ENCODE results near the gene RAB11A.

Gene RAB11A

GRCh38 chr15:65926459-65926858 is 57.2 kb downstream of the RAB11A start:
- DNase-seq (ENCODE audit: low spot score in 2 of 2) (no peak), ATAC-seq (replicated peaks; ENCODE audit: extremely low read depth, poor library complexity, severe bottlenecking) (no peak)
- no peak overlapping the region for H3K27ac Mint-ChIP-seq (ENCODE audit: low read depth)
- H3K27me3 Mint-ChIP-seq = no peaks in the 10 kb centered on the region
- no peaks in the 10 kb centered on the region for H3K9me3 Mint-ChIP-seq
- H3K4me1 Mint-ChIP-seq = no peaks in the 10 kb centered on the region
- no peaks in the 10 kb centered on the region for H3K36me3 Mint-ChIP-seq (ENCODE audit: insufficient read depth)
- no peak overlapping the region for H3K4me3 Mint-ChIP-seq

GRCh38 chr15:65926899-65927298 is 57.6 kb downstream of the RAB11A start:
- no peaks in the 10 kb centered on the region for H3K27me3 Mint-ChIP-seq
- ATAC-seq (replicated peaks; ENCODE audit: extremely low read depth, poor library complexity, severe bottlenecking) (no peak), DNase-seq (ENCODE audit: low spot score in 2 of 2) (no peak)
- no peak overlapping the region for H3K27ac Mint-ChIP-seq (ENCODE audit: low read depth)
- H3K36me3 Mint-ChIP-seq (ENCODE audit: insufficient read depth) = no peaks in the 10 kb centered on the region
- H3K9me3 Mint-ChIP-seq = no peaks in the 10 kb centered on the region
- no peaks in the 10 kb centered on the region for H3K4me1 Mint-ChIP-seq
- H3K4me3 Mint-ChIP-seq = no peak overlapping the region

- Mint-ChIP-seq H3K9me3 (no peaks in the 10 kb centered on the region), H3K4me1 (no peaks in the 10 kb centered on the region), H3K27ac (ENCODE audit: low read depth) (no peak overlapping the region), H3K27me3 (no peaks in the 10 kb centered on the region), H3K4me3 (no peak overlapping the region), H3K36me3 (ENCODE audit: insufficient read depth) (no peaks in the 10 kb centered on the region)
- DNase-seq (ENCODE audit: low spot score in 2 of 2) = no peak
- ATAC-seq (replicated peaks; ENCODE audit: extremely low read depth, poor library complexity, severe bottlenecking) = no peak
Observed at GRCh38 chr15:65927545-65927944, 58.3 kb downstream of the RAB11A start.

- Mint-ChIP-seq H3K36me3 (ENCODE audit: insufficient read depth) (no peaks in the 10 kb centered on the region), H3K27me3 (no peaks in the 10 kb centered on the region), H3K9me3 (no peaks in the 10 kb centered on the region), H3K4me3 (no peak overlapping the region), H3K27ac (ENCODE audit: low read depth) (no peak overlapping the region), H3K4me1 (no peaks in the 10 kb centered on the region)
- ATAC-seq (replicated peaks; ENCODE audit: extremely low read depth, poor library complexity, severe bottlenecking) (no peak), DNase-seq (ENCODE audit: low spot score in 2 of 2) (no peak)
Observed at GRCh38 chr15:65929573-65929972, 60.3 kb downstream of the RAB11A start.

GRCh38 chr15:65930134-65930533 is 60.8 kb downstream of the RAB11A start:
- Mint-ChIP-seq H3K4me3 (no peak overlapping the region), H3K27me3 (no peaks in the 10 kb centered on the region), H3K36me3 (ENCODE audit: insufficient read depth) (no peaks in the 10 kb centered on the region), H3K4me1 (no peaks in the 10 kb centered on the region), H3K27ac (ENCODE audit: low read depth) (no peak overlapping the region), H3K9me3 (no peaks in the 10 kb centered on the region)
- DNase-seq (ENCODE audit: low spot score in 2 of 2) (no peak), ATAC-seq (replicated peaks; ENCODE audit: extremely low read depth, poor library complexity, severe bottlenecking) (no peak)

- Mint-ChIP-seq H3K4me1 (no peaks in the 10 kb centered on the region), H3K27me3 (no peaks in the 10 kb centered on the region), H3K9me3 (no peaks in the 10 kb centered on the region), H3K27ac (ENCODE audit: low read depth) (no peak overlapping the region), H3K4me3 (no peak overlapping the region), H3K36me3 (ENCODE audit: insufficient read depth) (no peaks in the 10 kb centered on the region)
- ATAC-seq (replicated peaks; ENCODE audit: extremely low read depth, poor library complexity, severe bottlenecking) (no peak), DNase-seq (ENCODE audit: low spot score in 2 of 2) (no peak)
Observed at GRCh38 chr15:65931221-65931620, 61.9 kb downstream of the RAB11A start.

GRCh38 chr15:65935391-65935790 is 66.1 kb downstream of the RAB11A start:
- Mint-ChIP-seq H3K9me3 (no peaks in the 10 kb centered on the region), H3K36me3 (ENCODE audit: insufficient read depth) (no peaks in the 10 kb centered on the region), H3K4me3 (no peak overlapping the region), H3K4me1 (no peaks in the 10 kb centered on the region), H3K27me3 (no peaks in the 10 kb centered on the region), H3K27ac (ENCODE audit: low read depth) (no peak overlapping the region)
- ATAC-seq (replicated peaks; ENCODE audit: extremely low read depth, poor library complexity, severe bottlenecking) = no peak
- no peak for DNase-seq (ENCODE audit: low spot score in 2 of 2)

GRCh38 chr15:65936282-65936681 is 67.0 kb downstream of the RAB11A start:
- H3K27me3 Mint-ChIP-seq = no peaks in the 10 kb centered on the region
- H3K9me3 Mint-ChIP-seq = no peaks in the 10 kb centered on the region

GRCh38 chr15:65937054-65937453 is 67.8 kb downstream of the RAB11A start:
- ATAC-seq (replicated peaks; ENCODE audit: extremely low read depth, poor library complexity, severe bottlenecking) (no peak), DNase-seq (ENCODE audit: low spot score in 2 of 2) (no peak)
- H3K27ac Mint-ChIP-seq (ENCODE audit: low read depth) = no peak overlapping the region
- no peaks in the 10 kb centered on the region for H3K9me3 Mint-ChIP-seq
- no peaks in the 10 kb centered on the region for H3K36me3 Mint-ChIP-seq (ENCODE audit: insufficient read depth)
- H3K27me3 Mint-ChIP-seq = no peaks in the 10 kb centered on the region
- peaks cover under 1% of the 10 kb centered on the region for H3K4me1 Mint-ChIP-seq
- no peak overlapping the region for H3K4me3 Mint-ChIP-seq

More at GRCh38 chr15:65936282-65936681, 67.0 kb downstream of the RAB11A start:
- no peaks in the 10 kb centered on the region for H3K4me1 Mint-ChIP-seq
- H3K36me3 Mint-ChIP-seq (ENCODE audit: insufficient read depth) = no peaks in the 10 kb centered on the region
- no peak overlapping the region for H3K27ac Mint-ChIP-seq (ENCODE audit: low read depth)
- no peak for DNase-seq (ENCODE audit: low spot score in 2 of 2)
- ATAC-seq (replicated peaks; ENCODE audit: extremely low read depth, poor library complexity, severe bottlenecking) = no peak
- no peak overlapping the region for H3K4me3 Mint-ChIP-seq

GRCh38 chr15:65937476-65937875 is 68.2 kb downstream of the RAB11A start:
- Mint-ChIP-seq H3K9me3 (no peaks in the 10 kb centered on the region), H3K4me1 (peaks cover 5% of the 10 kb centered on the region), H3K36me3 (ENCODE audit: insufficient read depth) (no peaks in the 10 kb centered on the region), H3K27ac (ENCODE audit: low read depth) (no peak overlapping the region), H3K27me3 (no peaks in the 10 kb centered on the region), H3K4me3 (no peak overlapping the region)
- DNase-seq (ENCODE audit: low spot score in 2 of 2) (no peak), ATAC-seq (replicated peaks; ENCODE audit: extremely low read depth, poor library complexity, severe bottlenecking) (no peak)

- no peaks in the 10 kb centered on the region for H3K9me3 Mint-ChIP-seq
- ATAC-seq (replicated peaks; ENCODE audit: extremely low read depth, poor library complexity, severe bottlenecking) (no peak), DNase-seq (ENCODE audit: low spot score in 2 of 2) (no peak)
- peaks cover 6% of the 10 kb centered on the region for H3K4me1 Mint-ChIP-seq
- no peak overlapping the region for H3K27ac Mint-ChIP-seq (ENCODE audit: low read depth)
- no peak overlapping the region for H3K4me3 Mint-ChIP-seq
- no peaks in the 10 kb centered on the region for H3K36me3 Mint-ChIP-seq (ENCODE audit: insufficient read depth)
- H3K27me3 Mint-ChIP-seq = peaks cover under 1% of the 10 kb centered on the region
Observed at GRCh38 chr15:65938604-65939003, 69.3 kb downstream of the RAB11A start.

GRCh38 chr15:65939901-65940617 is 70.8 kb downstream of the RAB11A start:
- ATAC-seq (replicated peaks; ENCODE audit: extremely low read depth, poor library complexity, severe bottlenecking) = no peak
- DNase-seq (ENCODE audit: low spot score in 2 of 2) = no peak
- Mint-ChIP-seq H3K36me3 (ENCODE audit: insufficient read depth) (no peaks in the 10 kb centered on the region), H3K4me1 (peaks cover 6% of the 10 kb centered on the region), H3K27ac (ENCODE audit: low read depth) (no peak overlapping the region), H3K9me3 (no peaks in the 10 kb centered on the region), H3K27me3 (peaks cover 11% of the 10 kb centered on the region), H3K4me3 (no peak overlapping the region)

- no peak for ATAC-seq (replicated peaks; ENCODE audit: extremely low read depth, poor library complexity, severe bottlenecking)
- no peaks in the 10 kb centered on the region for H3K9me3 Mint-ChIP-seq
- H3K27ac Mint-ChIP-seq (ENCODE audit: low read depth) = no peak overlapping the region
- no peak overlapping the region for H3K4me3 Mint-ChIP-seq
- H3K4me1 Mint-ChIP-seq = peaks cover 6% of the 10 kb centered on the region
- no peak for DNase-seq (ENCODE audit: low spot score in 2 of 2)
- H3K36me3 Mint-ChIP-seq (ENCODE audit: insufficient read depth) = no peaks in the 10 kb centered on the region
- H3K27me3 Mint-ChIP-seq = peaks cover 11% of the 10 kb centered on the region
Observed at GRCh38 chr15:65940618-65940909, 71.3 kb downstream of the RAB11A start.
